DND-41 (cell line): Measurements from ENCODE around the gene NIM1K.

ENCODE experiments used
- EZH2 ChIP-seq: IDR thresholded peaks from 3 replicates; pipeline ENCODE4 v1.6.1; 2012; ENCODE audit warnings: borderline replicate concordance, low read depth, mild to moderate bottlenecking, moderate library complexity, low read length, inconsistent platforms; ENCODE audit not compliant: severe bottlenecking
- TF ChIP-seq, protein P1 (sequence below): IDR thresholded peaks from 2 replicates; pipeline ENCODE4 v1.5.1; 2012; ENCODE audit warnings: borderline replicate concordance, low read length, moderate library complexity, mild to moderate bottlenecking; ENCODE audit not compliant: poor library complexity, severe bottlenecking; ENCODE audit errors: extremely low read depth

DNA sequence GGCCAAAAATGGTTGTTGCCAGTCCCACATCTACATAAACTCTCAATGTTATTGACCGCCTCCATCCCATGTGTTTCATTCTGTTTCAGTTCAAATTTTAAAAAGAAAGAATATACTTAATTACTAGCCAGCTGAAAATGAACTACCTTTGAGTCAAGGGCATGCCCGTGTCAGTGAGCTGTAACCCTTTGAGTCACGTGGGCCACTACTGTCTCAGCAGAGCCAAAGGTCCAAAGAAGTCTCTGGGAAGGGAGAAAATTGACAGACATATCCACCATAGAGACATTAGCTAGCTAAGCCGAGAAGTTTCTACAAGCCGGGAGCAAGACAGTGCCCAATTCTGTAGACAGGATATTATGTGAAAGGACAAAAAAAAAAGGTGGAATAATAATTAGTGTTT, 59.7 kb downstream of the NIM1K start:
- TF ChIP-seq, protein P1, sequence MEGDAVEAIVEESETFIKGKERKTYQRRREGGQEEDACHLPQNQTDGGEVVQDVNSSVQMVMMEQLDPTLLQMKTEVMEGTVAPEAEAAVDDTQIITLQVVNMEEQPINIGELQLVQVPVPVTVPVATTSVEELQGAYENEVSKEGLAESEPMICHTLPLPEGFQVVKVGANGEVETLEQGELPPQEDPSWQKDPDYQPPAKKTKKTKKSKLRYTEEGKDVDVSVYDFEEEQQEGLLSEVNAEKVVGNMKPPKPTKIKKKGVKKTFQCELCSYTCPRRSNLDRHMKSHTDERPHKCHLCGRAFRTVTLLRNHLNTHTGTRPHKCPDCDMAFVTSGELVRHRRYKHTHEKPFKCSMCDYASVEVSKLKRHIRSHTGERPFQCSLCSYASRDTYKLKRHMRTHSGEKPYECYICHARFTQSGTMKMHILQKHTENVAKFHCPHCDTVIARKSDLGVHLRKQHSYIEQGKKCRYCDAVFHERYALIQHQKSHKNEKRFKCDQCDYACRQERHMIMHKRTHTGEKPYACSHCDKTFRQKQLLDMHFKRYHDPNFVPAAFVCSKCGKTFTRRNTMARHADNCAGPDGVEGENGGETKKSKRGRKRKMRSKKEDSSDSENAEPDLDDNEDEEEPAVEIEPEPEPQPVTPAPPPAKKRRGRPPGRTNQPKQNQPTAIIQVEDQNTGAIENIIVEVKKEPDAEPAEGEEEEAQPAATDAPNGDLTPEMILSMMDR: no peak
- no peak for TF ChIP-seq EZH2
